OCI-LY7 (cell line): ENCODE measurements around the gene WBP11. TPM values are rescaled to one million over a fixed set of nuclear protein-coding genes. Genes with fewer than 3 reads are reported as not detected.

ENCODE experiments used
- BruUV-seq: library from RNA; stranded (reverse); fragments of 400-500 nt; replicated peaks from 2 replicates; lab custom pipeline; 2021; lab: Mats Ljungman, UMichigan
- CTCF ChIA-PET: fragments of 300-600 bp; sonication (Branson Sonifier 250); formaldehyde crosslinking; loops from one replicate; lab custom pipeline; 2022; ENCODE audit warnings: antibody characterized with exemption; ENCODE audit not compliant: unreplicated experiment; lab: Charles Lee
- POLR2A ChIA-PET: fragments of 300-600 bp; sonication (Branson Sonifier 250); formaldehyde crosslinking; loops from one replicate; lab custom pipeline; 2022; ENCODE audit warnings: antibody characterized with exemption; lab: Charles Lee
- DNase-seq: peaks from one replicate; pipeline ENCODE4 v3.0.0-alpha.2; 2015; ENCODE audit warnings: low spot score
- H2AFZ ChIP-seq: fragments of 200-600 bp; sonication (generic), shearing (Covaris generic); 2 replicates; pipeline ENCODE4 v1.6.1; 2014; ENCODE audit warnings: mild to moderate bottlenecking, antibody characterized with exemption, low read length, moderate library complexity
- H3K27ac ChIP-seq: fragments of 200-600 bp; sonication (generic); 2 replicates; pipeline ENCODE4 v1.5.1; 2014; ENCODE audit warnings: mixed run types, low read depth, mild to moderate bottlenecking, moderate library complexity, low read length, inconsistent platforms; ENCODE audit not compliant: poor library complexity, severe bottlenecking
- H3K36me3 ChIP-seq: fragments of 200-600 bp; sonication (generic); 2 replicates; pipeline ENCODE4 v1.6.1; 2014; ENCODE audit warnings: mild to moderate bottlenecking, antibody characterized with exemption, low read length, moderate library complexity, mixed read lengths; ENCODE audit not compliant: insufficient read depth
- H3K4me1 ChIP-seq: fragments of 200-600 bp; sonication (generic); 2 replicates; pipeline ENCODE4 v1.5.1; 2014; ENCODE audit warnings: mild to moderate bottlenecking, low read length; ENCODE audit not compliant: insufficient read depth, poor library complexity, severe bottlenecking
- H3K4me2 ChIP-seq: fragments of 200-600 bp; sonication (generic); 2 replicates; pipeline ENCODE4 v1.6.1; 2014; ENCODE audit warnings: mild to moderate bottlenecking, low read length
- H3K4me3 ChIP-seq: fragments of 200-600 bp; sonication (generic); 2 replicates; pipeline ENCODE4 v1.5.1; 2014; ENCODE audit warnings: mild to moderate bottlenecking, low read depth, low read length; ENCODE audit not compliant: poor library complexity, severe bottlenecking
- H3K79me2 ChIP-seq: fragments of 200-600 bp; sonication (generic); 2 replicates; pipeline ENCODE4 v1.6.1; 2016; ENCODE audit warnings: low read depth, mild to moderate bottlenecking, low read length, moderate library complexity, mixed read lengths; ENCODE audit not compliant: insufficient read depth
- H3K9me2 ChIP-seq: fragments of 200-600 bp; sonication (generic); 2 replicates; pipeline ENCODE4 v1.6.1; 2016; ENCODE audit warnings: mild to moderate bottlenecking, low read length, mixed read lengths; ENCODE audit not compliant: insufficient read depth
- H3K9me3 ChIP-seq: fragments of 200-600 bp; sonication (generic); 2 replicates; pipeline ENCODE4 v1.6.1; 2014; ENCODE audit warnings: mild to moderate bottlenecking, mixed run types, low read length, mixed read lengths
- H4K20me1 ChIP-seq: fragments of 200-600 bp; sonication (generic); 2 replicates; pipeline ENCODE4 v1.6.1; 2014; ENCODE audit warnings: mild to moderate bottlenecking, antibody characterized with exemption, low read length, moderate library complexity, mixed read lengths; ENCODE audit not compliant: insufficient read depth
- EZH2phosphoT487 ChIP-seq: fragments of 200-600 bp; sonication (generic); IDR thresholded peaks from 2 replicates; pipeline ENCODE4 v1.6.1; 2018; ENCODE audit warnings: low read depth, borderline replicate concordance, mild to moderate bottlenecking, mixed run types, antibody characterized with exemption, low read length, moderate library complexity, mixed read lengths
- intact Hi-C: fragments of 100-400 bp; cut with micrococcal nuclease; formaldehyde crosslinking; loops from one replicate; pipeline ENCODE4 v1.10.0; 2022; ENCODE audit not compliant: unreplicated experiment
- total RNA-seq, 2 experiments: library from RNA; depleted of rRNA in 1 of 2; stranded (reverse); fragments of >200 nt in 1 of 2; shearing (Covaris generic) in 1 of 2; gene quantifications; 2 replicates each; pipeline ENCODE4 v1.2.3, GENCODE V29; 2014 to 2022
- TF ChIP-seq, protein P1 (sequence below): fragments of 200-600 bp; sonication (generic); conservative IDR thresholded peaks from 2 replicates; pipeline ENCODE4 v1.5.1; 2014; ENCODE audit warnings: mild to moderate bottlenecking, antibody characterized with exemption, low read length, moderate library complexity, mixed read lengths

The WBP11 gene
- total RNA-seq, 2 experiments from 2014 or later = 16.5 to 107 TPM

GRCh38 chr12:14776236-14776961 lies 26.9 kb downstream of the WBP11 start:
- ChIA-PET POLR2A (interaction anchor here (0.6 to 9.5 kb wide), 5 partner anchors 6 to 443 kb away, joined by 4 to 162 read pairs (median 6); partner anchors contain the start of genes C12orf60 and WBP11), CTCF (no interaction called here)
- peaks cover 32% of the 10 kb centered on the region for H3K4me1 ChIP-seq
- peak overlapping the region; percentile 84 for H3K4me3 ChIP-seq
- no peaks in the 10 kb centered on the region for H3K36me3 ChIP-seq
- peak overlapping the region; percentile 90 for H3K4me2 ChIP-seq
- H3K79me2 ChIP-seq = peaks cover 20% of the 10 kb centered on the region; the same call in 1 of the 2 replicates
- H3K9me3 ChIP-seq = no peaks in the 10 kb centered on the region
- peaks cover 8% of the 10 kb centered on the region for H4K20me1 ChIP-seq
- TF ChIP-seq, protein P1, sequence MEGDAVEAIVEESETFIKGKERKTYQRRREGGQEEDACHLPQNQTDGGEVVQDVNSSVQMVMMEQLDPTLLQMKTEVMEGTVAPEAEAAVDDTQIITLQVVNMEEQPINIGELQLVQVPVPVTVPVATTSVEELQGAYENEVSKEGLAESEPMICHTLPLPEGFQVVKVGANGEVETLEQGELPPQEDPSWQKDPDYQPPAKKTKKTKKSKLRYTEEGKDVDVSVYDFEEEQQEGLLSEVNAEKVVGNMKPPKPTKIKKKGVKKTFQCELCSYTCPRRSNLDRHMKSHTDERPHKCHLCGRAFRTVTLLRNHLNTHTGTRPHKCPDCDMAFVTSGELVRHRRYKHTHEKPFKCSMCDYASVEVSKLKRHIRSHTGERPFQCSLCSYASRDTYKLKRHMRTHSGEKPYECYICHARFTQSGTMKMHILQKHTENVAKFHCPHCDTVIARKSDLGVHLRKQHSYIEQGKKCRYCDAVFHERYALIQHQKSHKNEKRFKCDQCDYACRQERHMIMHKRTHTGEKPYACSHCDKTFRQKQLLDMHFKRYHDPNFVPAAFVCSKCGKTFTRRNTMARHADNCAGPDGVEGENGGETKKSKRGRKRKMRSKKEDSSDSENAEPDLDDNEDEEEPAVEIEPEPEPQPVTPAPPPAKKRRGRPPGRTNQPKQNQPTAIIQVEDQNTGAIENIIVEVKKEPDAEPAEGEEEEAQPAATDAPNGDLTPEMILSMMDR = peak; percentile 75
- no peak for TF ChIP-seq EZH2phosphoT487
- no peaks in the 10 kb centered on the region for H3K9me2 ChIP-seq
- intact Hi-C loops = loop anchor here (10.0 kb wide), 2 partner anchors 522 to 1108 kb away; partner anchors contain the start of gene STRAP
- no peak overlapping the region for H2AFZ ChIP-seq
- peak; percentile 41 for DNase-seq
- no TSS peak for BruUV-seq
- no peak overlapping the region for H3K27ac ChIP-seq

GRCh38 chr12:14775636-14775980 lies 27.7 kb downstream of the WBP11 start:
- H3K4me3 ChIP-seq = peak overlapping the region; percentile 84

More at GRCh38 chr12:14775636-14775980, 27.7 kb downstream of the WBP11 start:
- Histone ChIP-seq H3K4me2 (peak overlapping the region; percentile 90), H3K9me2 (no peaks in the 10 kb centered on the region), H3K27ac (no peak overlapping the region), H2AFZ (no peak overlapping the region), H3K4me1 (peaks cover 32% of the 10 kb centered on the region), H3K36me3 (peaks cover 2% of the 10 kb centered on the region; the same call in 1 of the 2 replicates), H3K9me3 (no peaks in the 10 kb centered on the region), H3K79me2 (peaks cover 20% of the 10 kb centered on the region; the same call in 1 of the 2 replicates), H4K20me1 (peaks cover 8% of the 10 kb centered on the region)
- intact Hi-C loops = loop anchor here (2.0 to 10.0 kb wide), 3 partner anchors 219 to 1109 kb away; partner anchors contain the start of gene STRAP
- POLR2A ChIA-PET = interaction anchor here (0.6 to 9.5 kb wide), 8 partner anchors 7 to 751 kb away, joined by 3 to 162 read pairs (median 4); partner anchors contain the start of genes C12orf60 and WBP11
- BruUV-seq = no TSS peak
- CTCF ChIA-PET = no interaction called here
- no peak for DNase-seq
- no peak for TF ChIP-seq EZH2phosphoT487
- TF ChIP-seq, protein P1 = no peak
